ENCODE results near the gene VGLL1.

The VGLL1 gene

GRCh38 chrX:136531951-136532350 lies at the start of gene VGLL1:
Gene VGLL1, plus strand, starts transcription at chrX:136532215. Its CDS starts 3,806 bp downstream, at chrX:136536021.
- no peak for DNase-seq

GRCh38 chrX:136487647-136488046 lies 44.4 kb upstream of the VGLL1 start, which contains the start of gene BRS3:
Gene BRS3, plus strand, starts transcription at chrX:136487947. Its CDS starts 168 bp downstream, at chrX:136488115.
- DNase-seq = no peak

GRCh38 chrX:136488706-136489105 lies 43.3 kb upstream of the VGLL1 start:
- no peak for DNase-seq

- DNase-seq = no peak
Observed at GRCh38 chrX:136491832-136492231, 40.2 kb upstream of the VGLL1 start.

GRCh38 chrX:136493011-136493410 lies 39.0 kb upstream of the VGLL1 start:
- no peak for DNase-seq

GRCh38 chrX:136495043-136495442 lies 37.0 kb upstream of the VGLL1 start:
- no peak for DNase-seq

- no peak for DNase-seq
Observed at GRCh38 chrX:136496186-136496763, 35.7 kb upstream of the VGLL1 start.

GRCh38 chrX:136496764-136497555 lies 35.1 kb upstream of the VGLL1 start:
- peak; percentile 33 for DNase-seq

- no peak for DNase-seq
Observed at GRCh38 chrX:136497556-136498052, 34.4 kb upstream of the VGLL1 start, which contains the start of gene HTATSF1. Gene HTATSF1, plus strand, starts transcription at chrX:136497592. Its CDS starts 93 bp downstream, at chrX:136497685.

GRCh38 chrX:136519069-136519468 lies 12.9 kb upstream of the VGLL1 start:
- no peak for DNase-seq

GRCh38 chrX:136523770-136524169 lies 8.2 kb upstream of the VGLL1 start:
- no peak for DNase-seq

- no peak for DNase-seq
Observed at GRCh38 chrX:136525738-136526606, 6.0 kb upstream of the VGLL1 start.

GRCh38 chrX:136528645-136529315 lies 3.2 kb upstream of the VGLL1 start:
- DNase-seq = no peak

- DNase-seq = no peak
Observed at GRCh38 chrX:136529795-136530194, 2.2 kb upstream of the VGLL1 start.

GRCh38 chrX:136534131-136534530 lies 2.1 kb downstream of the VGLL1 start:
- DNase-seq = no peak

- DNase-seq = no peak
Observed at GRCh38 chrX:136538811-136539210, 6.8 kb downstream of the VGLL1 start.

- DNase-seq = no peak
Observed at GRCh38 chrX:136540226-136540625, 8.2 kb downstream of the VGLL1 start.

GRCh38 chrX:136541294-136541693 lies 9.3 kb downstream of the VGLL1 start:
- no peak for DNase-seq

- DNase-seq = no peak
Observed at GRCh38 chrX:136542281-136542680, 10.3 kb downstream of the VGLL1 start.

- no peak for DNase-seq
Observed at GRCh38 chrX:136546371-136546781, 14.4 kb downstream of the VGLL1 start.

GRCh38 chrX:136549226-136549625 lies 17.2 kb downstream of the VGLL1 start:
- DNase-seq = no peak

- DNase-seq = no peak
Observed at GRCh38 chrX:136551410-136551809, 19.4 kb downstream of the VGLL1 start.

GRCh38 chrX:136555694-136556093 lies 23.7 kb downstream of the VGLL1 start:
- no peak for DNase-seq
